Activated naive CD8-positive, alpha-beta T cell treated with anti-CD3 and anti-CD28 coated beads for 36 hours (primary cell): ENCODE data around the gene SLC4A4. TPM values are rescaled to one million over a fixed set of nuclear protein-coding genes. Genes with fewer than 3 reads are reported as not detected.

Source experiments
- DNase-seq: peaks from one replicate; pipeline ENCODE4 v3.0.0; 2021
- H3K27ac Mint-ChIP-seq: one replicate; pipeline ENCODE4 v1.8.0; 2022; ENCODE audit warnings: mild to moderate bottlenecking, moderate library complexity, mixed read lengths
- H3K27me3 Mint-ChIP-seq: one replicate; pipeline ENCODE4 v1.8.0; 2022; ENCODE audit warnings: mild to moderate bottlenecking, mixed read lengths
- H3K36me3 Mint-ChIP-seq: one replicate; pipeline ENCODE4 v1.8.0; 2021; ENCODE audit warnings: mild to moderate bottlenecking, mixed read lengths
- H3K4me1 Mint-ChIP-seq: one replicate; pipeline ENCODE4 v1.8.0; 2021; ENCODE audit warnings: mixed read lengths
- H3K4me3 Mint-ChIP-seq: one replicate; pipeline ENCODE4 v1.8.0; 2022; ENCODE audit warnings: mild to moderate bottlenecking, moderate library complexity, mixed read lengths
- H3K9me3 Mint-ChIP-seq: one replicate; pipeline ENCODE4 v1.8.0; 2022; ENCODE audit warnings: mixed read lengths
- total RNA-seq, 2 experiments: library from RNA; stranded (reverse); gene quantifications; one replicate each; pipeline ENCODE4 v1.2.3, GENCODE V29; 2021

The SLC4A4 gene
- total RNA-seq: under 1 TPM; 0.06 TPM

GRCh38 chr4:71338846-71339593 is at the start of gene SLC4A4:
Gene SLC4A4 (plus strand): TSS chr4:71339020.
- DNase-seq: no peak
- Mint-ChIP-seq H3K36me3 (no peaks in the 10 kb centered on the region), H3K4me1 (peaks cover 6% of the 10 kb centered on the region), H3K4me3 (no peak within 1 kb of the TSS), H3K27ac (no peak within 1 kb of the TSS), H3K9me3 (no peaks in the 10 kb centered on the region), H3K27me3 (peaks cover 5% of the 10 kb centered on the region)

- H3K9me3 Mint-ChIP-seq: no peaks in the 10 kb centered on the region
- H3K27ac Mint-ChIP-seq: no peak overlapping the region
- DNase-seq: no peak
- no peaks in the 10 kb centered on the region for H3K36me3 Mint-ChIP-seq
- no peaks in the 10 kb centered on the region for H3K4me1 Mint-ChIP-seq
- H3K27me3 Mint-ChIP-seq: no peaks in the 10 kb centered on the region
- H3K4me3 Mint-ChIP-seq: no peak overlapping the region
Observed at GRCh38 chr4:71290074-71290473, 48.7 kb upstream of the SLC4A4 start.

- Mint-ChIP-seq H3K27ac (no peak overlapping the region), H3K36me3 (no peaks in the 10 kb centered on the region), H3K4me1 (no peaks in the 10 kb centered on the region), H3K9me3 (no peaks in the 10 kb centered on the region), H3K4me3 (no peak overlapping the region), H3K27me3 (no peaks in the 10 kb centered on the region)
- no peak for DNase-seq
Observed at GRCh38 chr4:71290476-71290875, 48.3 kb upstream of the SLC4A4 start.

DNA sequence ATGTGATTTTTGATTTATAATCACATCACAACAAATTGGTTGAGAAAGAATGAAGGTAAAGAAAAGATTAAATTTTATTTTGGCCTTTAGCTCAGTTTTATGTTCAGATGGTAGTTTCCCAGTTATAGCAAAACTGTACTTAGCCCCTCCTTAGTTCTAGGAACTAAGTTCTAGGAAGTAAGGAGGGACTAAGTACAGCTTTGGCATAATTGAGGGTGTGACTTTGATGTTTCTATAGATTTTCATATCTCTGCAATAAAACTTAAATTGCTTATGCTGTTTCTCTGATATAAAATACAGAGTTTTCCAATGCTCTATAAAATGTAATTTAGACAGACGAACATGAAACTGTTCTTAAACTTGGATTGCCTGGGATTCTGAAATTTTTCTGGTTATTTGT is 46.6 kb upstream of the SLC4A4 start:
- no peak for DNase-seq
- no peak overlapping the region for H3K27ac Mint-ChIP-seq
- H3K9me3 Mint-ChIP-seq: no peaks in the 10 kb centered on the region
- H3K4me3 Mint-ChIP-seq: no peak overlapping the region
- peaks cover 3% of the 10 kb centered on the region for H3K27me3 Mint-ChIP-seq
- H3K36me3 Mint-ChIP-seq: no peaks in the 10 kb centered on the region
- no peaks in the 10 kb centered on the region for H3K4me1 Mint-ChIP-seq

DNA sequence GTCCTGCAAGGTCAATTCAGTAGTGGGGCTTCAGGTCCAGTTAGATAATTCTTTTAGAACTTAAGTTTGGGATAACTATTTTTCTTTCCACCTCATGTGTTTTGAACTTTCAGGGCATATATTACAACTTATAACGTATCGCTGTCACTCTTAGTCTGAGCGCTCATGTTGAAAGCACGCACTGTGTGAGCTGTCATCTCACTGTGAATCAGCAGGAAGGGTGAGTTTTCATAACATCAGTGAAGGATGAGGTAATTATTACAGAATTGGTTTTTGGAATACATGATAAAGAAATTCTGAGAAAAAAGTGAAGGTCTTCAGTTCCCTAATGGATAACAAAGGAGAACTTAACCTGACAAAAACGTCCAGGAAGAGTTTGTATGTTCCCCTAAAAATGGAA is 45.1 kb upstream of the SLC4A4 start:
- no peak for DNase-seq
- Mint-ChIP-seq H3K4me1 (no peaks in the 10 kb centered on the region), H3K4me3 (no peak overlapping the region), H3K27ac (no peak overlapping the region), H3K27me3 (peaks cover 4% of the 10 kb centered on the region), H3K36me3 (no peaks in the 10 kb centered on the region), H3K9me3 (no peaks in the 10 kb centered on the region)

- H3K36me3 Mint-ChIP-seq: no peaks in the 10 kb centered on the region
- no peaks in the 10 kb centered on the region for H3K9me3 Mint-ChIP-seq
- H3K4me1 Mint-ChIP-seq: no peaks in the 10 kb centered on the region
- no peak for DNase-seq
- no peak overlapping the region for H3K27ac Mint-ChIP-seq
- peaks cover 4% of the 10 kb centered on the region for H3K27me3 Mint-ChIP-seq
- no peak overlapping the region for H3K4me3 Mint-ChIP-seq
Observed at GRCh38 chr4:71294301-71294700, 44.5 kb upstream of the SLC4A4 start.

DNA sequence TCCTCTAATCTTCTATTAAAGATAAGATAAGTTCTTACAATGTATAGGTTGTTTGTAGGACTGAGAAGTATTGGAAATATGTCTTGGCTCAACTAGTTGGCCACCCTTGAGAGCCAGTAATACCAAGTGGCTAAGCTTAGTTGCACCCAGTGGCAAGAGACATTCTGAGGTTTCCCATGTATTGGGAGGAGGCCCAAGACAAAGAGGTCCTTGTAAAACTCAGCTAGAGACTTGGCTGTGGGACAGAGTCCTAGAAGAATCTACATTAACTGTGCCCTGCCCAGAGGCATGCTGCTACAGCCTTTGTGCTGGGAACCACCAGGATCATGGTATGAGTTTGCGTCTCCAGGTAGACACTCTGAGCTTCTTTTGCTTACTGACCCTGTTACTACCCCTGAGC is 41.9 kb upstream of the SLC4A4 start:
- peaks cover 4% of the 10 kb centered on the region for H3K27me3 Mint-ChIP-seq

DNA sequence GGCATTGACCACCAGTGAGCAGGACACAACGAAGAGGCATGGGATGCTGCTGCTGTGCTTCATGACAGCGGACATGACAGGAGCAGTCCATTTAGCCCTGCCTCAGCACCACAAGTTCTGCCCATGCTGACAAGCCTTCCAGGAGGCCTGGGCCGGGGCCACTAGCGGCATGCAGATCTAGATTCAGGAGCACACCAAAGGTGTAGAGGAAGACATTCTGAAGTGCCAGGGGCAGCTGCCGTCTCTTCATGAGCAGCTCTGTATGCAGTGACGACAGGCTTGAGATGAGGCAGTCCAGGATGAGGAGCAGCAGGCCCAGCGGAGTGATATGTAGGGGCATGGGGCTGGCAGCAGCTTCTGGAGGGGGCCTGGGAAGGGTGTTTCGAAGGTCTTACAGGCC is 38.5 kb upstream of the SLC4A4 start:
- Mint-ChIP-seq H3K27me3 (peaks cover 4% of the 10 kb centered on the region), H3K9me3 (no peaks in the 10 kb centered on the region), H3K36me3 (no peaks in the 10 kb centered on the region), H3K4me1 (no peaks in the 10 kb centered on the region), H3K4me3 (no peak overlapping the region), H3K27ac (no peak overlapping the region)
- DNase-seq: no peak

More for the DNA sequence above, 41.9 kb upstream of the SLC4A4 start:
- Mint-ChIP-seq H3K4me3 (no peak overlapping the region), H3K4me1 (no peaks in the 10 kb centered on the region), H3K27ac (no peak overlapping the region), H3K9me3 (no peaks in the 10 kb centered on the region), H3K36me3 (no peaks in the 10 kb centered on the region)
- no peak for DNase-seq

DNA sequence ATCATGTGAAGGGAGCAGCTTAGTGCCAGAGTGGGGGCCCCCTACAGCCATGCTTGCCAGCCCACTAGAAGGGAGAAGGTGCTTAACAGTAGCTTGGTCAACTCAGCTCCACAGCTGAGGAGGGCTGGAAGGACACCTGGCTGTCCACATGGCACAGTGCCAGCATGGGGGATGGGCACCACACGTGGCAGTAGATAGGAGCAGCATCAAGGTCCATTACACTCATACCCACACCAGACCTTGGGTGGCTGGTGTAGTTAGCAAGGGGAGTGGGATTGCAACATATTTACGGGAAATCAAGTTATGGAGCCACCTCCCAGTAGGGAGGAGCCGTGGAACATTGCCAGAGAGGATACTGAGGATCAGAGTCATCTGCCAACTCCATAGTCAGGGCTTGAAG is 37.9 kb upstream of the SLC4A4 start:
- no peaks in the 10 kb centered on the region for H3K4me1 Mint-ChIP-seq
- H3K4me3 Mint-ChIP-seq: no peak overlapping the region
- H3K27me3 Mint-ChIP-seq: peaks cover 4% of the 10 kb centered on the region
- H3K9me3 Mint-ChIP-seq: no peaks in the 10 kb centered on the region
- H3K36me3 Mint-ChIP-seq: no peaks in the 10 kb centered on the region
- no peak overlapping the region for H3K27ac Mint-ChIP-seq
- no peak for DNase-seq

DNA sequence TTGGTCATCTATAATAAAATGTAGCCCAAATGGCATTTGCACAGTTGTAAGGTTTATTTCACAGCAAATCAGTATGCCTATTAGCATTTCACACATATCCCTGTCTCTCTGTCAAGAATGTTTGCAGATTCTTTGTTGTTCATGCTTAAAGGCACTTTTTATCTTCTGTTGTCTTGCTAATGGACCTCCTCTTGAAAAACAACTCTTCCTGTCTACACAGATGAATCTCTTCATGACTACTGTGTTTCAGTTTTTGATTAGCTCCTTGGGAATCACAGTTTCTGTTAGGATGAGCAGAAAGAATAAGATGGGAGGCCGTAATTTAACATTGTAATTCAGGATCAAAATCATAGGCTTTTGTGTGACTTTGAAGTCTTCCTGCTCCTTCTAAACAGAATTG is 35.5 kb upstream of the SLC4A4 start:
- Mint-ChIP-seq H3K27me3 (no peaks in the 10 kb centered on the region), H3K9me3 (no peaks in the 10 kb centered on the region), H3K4me3 (no peak overlapping the region), H3K4me1 (no peaks in the 10 kb centered on the region), H3K36me3 (no peaks in the 10 kb centered on the region), H3K27ac (no peak overlapping the region)
- no peak for DNase-seq

DNA sequence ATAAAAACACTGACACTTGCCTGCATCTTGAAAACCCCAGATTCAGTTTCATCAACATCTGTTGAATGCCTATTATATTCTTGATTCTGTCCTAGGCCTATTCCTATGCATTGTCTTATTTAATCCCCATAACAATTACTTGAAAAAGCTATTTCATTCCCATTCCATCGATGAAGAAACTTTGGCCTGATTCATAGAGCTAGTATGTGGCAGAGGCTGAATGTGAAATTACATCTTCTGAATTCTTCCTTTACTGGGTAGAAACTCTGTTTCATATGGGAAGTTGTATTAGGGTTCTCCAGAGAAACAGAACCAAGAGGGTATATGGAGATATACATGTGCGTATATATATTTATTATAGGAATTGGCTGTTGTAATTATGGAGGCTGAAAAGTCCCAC is 35.0 kb upstream of the SLC4A4 start:
- Mint-ChIP-seq H3K9me3 (no peaks in the 10 kb centered on the region), H3K4me1 (no peaks in the 10 kb centered on the region), H3K27ac (no peak overlapping the region), H3K36me3 (no peaks in the 10 kb centered on the region), H3K4me3 (no peak overlapping the region), H3K27me3 (no peaks in the 10 kb centered on the region)
- DNase-seq: no peak

GRCh38 chr4:71304289-71304850 is 34.5 kb upstream of the SLC4A4 start:
- Mint-ChIP-seq H3K4me1 (no peaks in the 10 kb centered on the region), H3K27me3 (no peaks in the 10 kb centered on the region), H3K36me3 (no peaks in the 10 kb centered on the region), H3K9me3 (no peaks in the 10 kb centered on the region), H3K4me3 (no peak overlapping the region), H3K27ac (no peak overlapping the region)
- no peak for DNase-seq

- no peaks in the 10 kb centered on the region for H3K36me3 Mint-ChIP-seq
- no peak overlapping the region for H3K27ac Mint-ChIP-seq
- no peaks in the 10 kb centered on the region for H3K4me1 Mint-ChIP-seq
- H3K4me3 Mint-ChIP-seq: no peak overlapping the region
- H3K9me3 Mint-ChIP-seq: no peaks in the 10 kb centered on the region
- H3K27me3 Mint-ChIP-seq: no peaks in the 10 kb centered on the region
- no peak for DNase-seq
Observed at GRCh38 chr4:71307729-71308128, 31.1 kb upstream of the SLC4A4 start.

DNA sequence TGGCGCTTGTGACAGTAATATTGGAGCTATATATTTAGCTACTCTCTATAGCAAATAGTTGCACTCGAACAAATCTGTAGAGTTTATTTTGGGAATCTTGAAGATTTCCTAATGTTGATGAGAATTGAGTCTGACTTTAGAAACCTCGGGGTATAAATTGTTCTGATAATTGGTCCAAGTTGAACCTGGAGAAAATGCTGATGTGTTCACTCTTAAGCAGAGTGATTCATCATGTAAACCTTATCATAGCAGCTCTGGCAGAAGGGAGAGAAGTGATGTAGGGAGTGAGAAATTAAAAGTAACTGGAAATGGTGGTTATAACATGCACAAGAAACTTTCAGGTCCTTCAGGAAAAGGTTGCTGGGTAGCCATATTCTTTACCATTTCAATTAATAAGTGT is 16.4 kb upstream of the SLC4A4 start:
- DNase-seq: no peak
- Mint-ChIP-seq H3K4me3 (no peak overlapping the region), H3K27ac (no peak overlapping the region), H3K27me3 (no peaks in the 10 kb centered on the region), H3K4me1 (no peaks in the 10 kb centered on the region), H3K36me3 (no peaks in the 10 kb centered on the region), H3K9me3 (no peaks in the 10 kb centered on the region)

DNA sequence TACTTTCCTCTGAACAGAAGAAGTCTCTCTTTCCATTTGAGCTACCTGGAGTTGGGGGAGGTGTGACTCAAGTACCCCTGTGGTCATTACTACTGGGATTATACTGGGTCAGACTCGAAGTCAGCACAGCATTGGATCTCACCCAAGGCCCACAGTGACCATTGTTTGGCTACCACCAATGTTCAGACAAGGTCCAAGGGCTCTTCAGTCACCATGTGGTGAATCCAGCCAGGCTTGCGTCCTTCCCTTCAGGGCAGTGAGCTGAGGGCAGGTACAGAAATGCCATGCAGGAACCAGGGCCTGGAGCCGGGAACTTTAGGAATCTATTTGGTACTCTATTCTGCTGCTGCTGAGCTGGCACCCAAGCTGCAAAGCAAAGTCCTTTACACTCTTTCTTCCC is 5.5 kb upstream of the SLC4A4 start:
- Mint-ChIP-seq H3K9me3 (no peaks in the 10 kb centered on the region), H3K27me3 (no peaks in the 10 kb centered on the region), H3K27ac (no peak overlapping the region), H3K36me3 (no peaks in the 10 kb centered on the region), H3K4me1 (no peaks in the 10 kb centered on the region), H3K4me3 (no peak overlapping the region)
- no peak for DNase-seq

- Mint-ChIP-seq H3K36me3 (no peaks in the 10 kb centered on the region), H3K4me3 (no peak overlapping the region), H3K9me3 (no peaks in the 10 kb centered on the region), H3K27ac (no peak overlapping the region), H3K27me3 (peaks cover 2% of the 10 kb centered on the region), H3K4me1 (peaks cover 2% of the 10 kb centered on the region)
- no peak for DNase-seq
Observed at GRCh38 chr4:71333960-71334359, 4.9 kb upstream of the SLC4A4 start.
